Glutamatergic neuron (in vitro differentiated cells): ENCODE measurements around the gene SSRP1. TPM values are rescaled to one million over a fixed set of nuclear protein-coding genes. Genes with fewer than 3 reads are reported as not detected.
A peak's percentile ranks its signal among the peaks of the same experiment; 100 is the strongest.

Experiments
- DNase-seq: peaks from one replicate; pipeline ENCODE4 v3.0.0; 2022
- H3K27ac Mint-ChIP-seq: one replicate; pipeline ENCODE4 v1.8.0; 2020; ENCODE audit warnings: mild to moderate bottlenecking, mixed read lengths, inconsistent platforms; ENCODE audit not compliant: unreplicated experiment
- H3K27me3 Mint-ChIP-seq: one replicate; pipeline ENCODE4 v1.8.0; 2020; ENCODE audit warnings: mild to moderate bottlenecking, moderate library complexity, mixed read lengths, inconsistent platforms; ENCODE audit not compliant: unreplicated experiment
- H3K36me3 Mint-ChIP-seq: one replicate; pipeline ENCODE4 v1.8.0; 2020; ENCODE audit warnings: mild to moderate bottlenecking, mixed read lengths, inconsistent platforms; ENCODE audit not compliant: unreplicated experiment
- H3K4me1 Mint-ChIP-seq: one replicate; pipeline ENCODE4 v1.8.0; 2020; ENCODE audit warnings: mild to moderate bottlenecking, low read depth, mixed read lengths, inconsistent platforms; ENCODE audit not compliant: unreplicated experiment
- H3K4me3 Mint-ChIP-seq: one replicate; pipeline ENCODE4 v1.8.0; 2020; ENCODE audit warnings: mild to moderate bottlenecking, mixed read lengths, inconsistent platforms; ENCODE audit not compliant: unreplicated experiment
- H3K9me3 Mint-ChIP-seq: one replicate; pipeline ENCODE4 v1.8.0; 2020; ENCODE audit warnings: mild to moderate bottlenecking, moderate library complexity, mixed read lengths, inconsistent platforms; ENCODE audit not compliant: unreplicated experiment
- CTCF ChIP-seq: fragments of 200-600 bp; sonication (generic); IDR thresholded peaks from one replicate; pipeline ENCODE4 v1.5.0; 2021; ENCODE audit not compliant: partially characterized antibody, unreplicated experiment
- total RNA-seq: library from RNA; stranded (reverse); fragmentation: NEBNext Ultra II Directional; extraction: Animal tissue kit (Norgen Biotek cat#: 25700); gene quantifications from one replicate; pipeline ENCODE4 v1.2.1, GENCODE V29; 2021; ENCODE audit not compliant: unreplicated experiment

The SSRP1 gene
- total RNA-seq, 1 donor from 2014 or later: 91.4 TPM

- peak; percentile 91 for DNase-seq
- Mint-ChIP-seq H3K27me3 (peaks cover 3% of the 10 kb centered on the region), H3K27ac (peak overlapping the region; percentile 62), H3K36me3 (peaks cover 7% of the 10 kb centered on the region), H3K4me3 (peak overlapping the region; percentile 49), H3K9me3 (peaks cover 8% of the 10 kb centered on the region), H3K4me1 (peaks cover 12% of the 10 kb centered on the region)
- peak; percentile 95 for TF ChIP-seq CTCF
Observed at GRCh38 chr11:57349491-57350274, 14.0 kb upstream of the SSRP1 start.

- H3K36me3 Mint-ChIP-seq: peaks cover 7% of the 10 kb centered on the region
- H3K27me3 Mint-ChIP-seq: peaks cover 1% of the 10 kb centered on the region
- no peak for DNase-seq
- peak overlapping the region; percentile 46 for H3K4me3 Mint-ChIP-seq
- H3K9me3 Mint-ChIP-seq: peaks cover 8% of the 10 kb centered on the region
- H3K27ac Mint-ChIP-seq: no peak overlapping the region
- H3K4me1 Mint-ChIP-seq: peaks cover 15% of the 10 kb centered on the region
- no peak for TF ChIP-seq CTCF
Observed at GRCh38 chr11:57348636-57349313, 13.1 kb upstream of the SSRP1 start.

GRCh38 chr11:57348052-57348451 lies 12.4 kb upstream of the SSRP1 start:
- peaks cover 2% of the 10 kb centered on the region for H3K27me3 Mint-ChIP-seq
- peaks cover 19% of the 10 kb centered on the region for H3K4me1 Mint-ChIP-seq
- DNase-seq: no peak
- TF ChIP-seq CTCF: no peak
- H3K9me3 Mint-ChIP-seq: peaks cover 8% of the 10 kb centered on the region
- peaks cover 7% of the 10 kb centered on the region for H3K36me3 Mint-ChIP-seq
- H3K27ac Mint-ChIP-seq: no peak overlapping the region
- no peak overlapping the region for H3K4me3 Mint-ChIP-seq

- H3K36me3 Mint-ChIP-seq: peaks cover 7% of the 10 kb centered on the region
- H3K27me3 Mint-ChIP-seq: peaks cover 5% of the 10 kb centered on the region
- no peak for DNase-seq
- H3K4me3 Mint-ChIP-seq: no peak overlapping the region
- peak overlapping the region; percentile 1 for H3K27ac Mint-ChIP-seq
- H3K4me1 Mint-ChIP-seq: peaks cover 26% of the 10 kb centered on the region
- TF ChIP-seq CTCF: no peak
- H3K9me3 Mint-ChIP-seq: peaks cover 8% of the 10 kb centered on the region
Observed at GRCh38 chr11:57347336-57347735, 11.6 kb upstream of the SSRP1 start.

- Mint-ChIP-seq H3K27ac (peak overlapping the region; percentile 41), H3K4me3 (peak overlapping the region; percentile 72), H3K27me3 (peaks cover 9% of the 10 kb centered on the region), H3K4me1 (peaks cover 33% of the 10 kb centered on the region), H3K36me3 (peaks cover 3% of the 10 kb centered on the region), H3K9me3 (peaks cover 7% of the 10 kb centered on the region)
- DNase-seq: peak; percentile 63
- peak; percentile 85 for TF ChIP-seq CTCF
Observed at GRCh38 chr11:57345555-57346211, 10.0 kb upstream of the SSRP1 start.
